HG03139 (cell line): Measurements from ENCODE around the gene FMN2.

Source experiments
- ATAC-seq: cut with Tn5 transposase; IDR thresholded peaks from one replicate; pipeline ENCODE4 v1.9.1; 2021; ENCODE audit not compliant: unreplicated experiment

Gene FMN2

DNA sequence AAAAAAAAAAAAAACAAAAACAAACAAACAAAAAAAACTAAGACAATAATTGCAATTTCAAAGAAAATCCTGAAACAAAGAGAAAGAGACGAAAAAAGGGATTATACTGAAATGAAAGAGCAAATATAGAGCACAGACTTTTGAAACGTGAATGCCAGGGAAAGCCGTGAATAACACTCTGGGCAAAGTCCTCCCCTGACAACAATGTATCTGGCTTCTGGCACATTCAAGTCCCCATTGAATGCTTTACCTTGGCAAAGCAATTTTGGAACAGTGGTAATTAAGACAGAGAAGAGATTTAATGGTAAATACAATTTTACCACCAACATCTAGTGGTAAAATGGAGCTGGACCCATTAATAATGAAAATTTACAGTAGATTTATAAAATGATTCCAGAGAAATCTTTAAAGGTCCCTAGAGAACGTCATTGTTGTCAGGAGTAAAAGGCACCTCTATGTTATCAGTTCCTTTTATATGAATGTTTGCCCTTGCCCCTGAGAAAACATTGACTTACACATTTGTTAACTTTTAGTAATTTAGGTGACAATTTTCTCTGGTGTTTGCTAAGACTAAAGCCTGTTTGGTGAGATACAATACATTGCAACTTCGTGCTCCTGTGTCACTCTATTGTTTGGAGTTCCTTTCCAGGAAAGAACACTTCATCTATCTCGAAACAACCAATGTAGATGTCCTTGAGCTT is 430.6 kb downstream of the FMN2 start:
- ATAC-seq, result no peak

DNA sequence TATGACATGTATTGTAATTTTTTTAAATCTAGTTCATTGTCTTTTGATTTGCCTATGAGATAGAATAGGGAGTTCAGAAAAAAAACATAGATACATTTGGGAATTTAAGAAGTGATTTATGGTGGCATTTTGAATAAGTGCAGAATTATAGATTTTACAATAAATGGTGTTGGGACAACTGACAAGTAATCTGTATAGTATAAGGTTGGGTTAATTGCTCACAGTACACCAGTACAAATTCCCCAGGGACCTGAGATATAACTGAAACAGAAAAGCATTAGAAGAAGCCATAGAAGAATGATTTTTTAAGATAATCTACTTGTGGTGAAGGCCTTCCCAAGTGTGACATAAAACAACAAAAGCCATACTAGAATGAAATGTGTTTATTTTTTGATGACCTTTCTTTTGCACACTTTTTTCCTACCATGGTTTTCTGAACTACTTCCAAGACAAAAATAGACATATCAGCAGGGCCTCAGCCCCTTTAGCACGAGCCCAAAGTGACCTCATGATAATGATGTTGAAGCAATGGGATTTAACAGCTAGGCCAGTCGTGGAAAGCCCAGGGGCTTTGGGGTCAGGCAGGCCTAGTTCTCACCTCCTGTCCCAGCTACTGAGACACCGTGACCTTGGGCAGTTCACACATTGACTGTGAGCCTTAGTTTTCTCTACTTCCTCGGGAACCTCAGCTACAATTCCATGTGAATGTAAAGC is 432.8 kb downstream of the FMN2 start:
- no peak for ATAC-seq
